HG03280 (cell line): Measurements from ENCODE around the gene SLC22A23.

Experiments used
- ATAC-seq: cut with Tn5 transposase; IDR thresholded peaks from one replicate; pipeline ENCODE4 v1.9.1; 2021; ENCODE audit warnings: mild to moderate bottlenecking, moderate library complexity; ENCODE audit not compliant: unreplicated experiment

The SLC22A23 gene

DNA sequence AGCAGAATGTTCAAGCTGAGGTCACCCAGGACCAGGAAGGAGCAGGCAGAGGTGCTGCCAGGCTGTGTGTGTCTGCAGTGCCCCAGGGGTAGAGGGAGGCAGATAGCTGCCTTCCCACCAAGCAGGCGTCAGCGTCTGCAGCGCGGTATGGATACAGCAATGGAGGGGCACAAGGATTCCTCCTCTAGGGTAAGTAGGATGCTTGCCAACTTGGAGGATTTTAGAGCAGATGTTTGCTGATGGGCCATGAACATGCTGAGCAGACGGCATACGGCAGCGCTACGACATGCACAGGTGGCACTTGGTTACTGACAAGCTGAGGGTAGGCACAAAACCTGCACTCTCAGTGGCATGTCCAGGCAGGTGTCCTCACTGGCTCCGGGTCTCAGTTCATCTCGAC is 150.0 kb downstream of the SLC22A23 start:
- ATAC-seq: no peak

DNA sequence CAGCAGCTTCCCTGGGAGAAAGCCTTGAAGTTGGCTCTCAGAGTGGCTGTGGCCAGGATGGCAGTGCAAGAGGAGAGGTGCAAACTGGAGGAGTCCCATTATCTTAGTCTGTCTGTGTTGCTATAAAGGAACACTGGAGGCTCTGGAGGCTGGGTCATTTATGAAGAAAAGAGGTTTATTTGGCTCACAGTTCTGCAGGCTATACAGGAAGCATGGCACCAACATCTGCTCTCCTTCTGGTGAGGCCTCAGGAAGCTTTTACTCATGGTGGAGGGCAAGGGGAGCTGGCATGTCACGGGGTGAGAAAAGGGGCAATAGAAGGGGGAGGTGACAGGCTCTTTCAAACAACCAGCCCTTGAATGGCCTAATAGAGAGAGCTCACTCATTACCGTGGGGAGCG is 151.0 kb downstream of the SLC22A23 start:
- ATAC-seq: no peak

DNA sequence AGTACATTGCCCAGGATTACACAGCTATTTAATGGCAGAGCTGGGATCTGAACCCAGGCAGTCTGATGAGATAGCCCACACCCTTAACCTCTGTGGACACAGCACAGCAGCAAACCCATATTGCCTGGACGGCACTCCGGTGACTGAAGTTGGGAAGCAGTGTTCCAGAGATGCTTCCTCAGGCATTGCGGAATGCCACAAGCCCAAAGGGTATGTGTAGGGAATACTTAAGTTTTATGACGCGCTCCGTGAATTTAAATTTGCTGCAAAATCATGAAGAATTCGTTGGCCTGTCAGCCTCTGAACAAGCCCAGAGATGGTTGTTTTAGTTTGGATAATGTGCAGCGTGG is 151.7 kb downstream of the SLC22A23 start:
- no peak for ATAC-seq

DNA sequence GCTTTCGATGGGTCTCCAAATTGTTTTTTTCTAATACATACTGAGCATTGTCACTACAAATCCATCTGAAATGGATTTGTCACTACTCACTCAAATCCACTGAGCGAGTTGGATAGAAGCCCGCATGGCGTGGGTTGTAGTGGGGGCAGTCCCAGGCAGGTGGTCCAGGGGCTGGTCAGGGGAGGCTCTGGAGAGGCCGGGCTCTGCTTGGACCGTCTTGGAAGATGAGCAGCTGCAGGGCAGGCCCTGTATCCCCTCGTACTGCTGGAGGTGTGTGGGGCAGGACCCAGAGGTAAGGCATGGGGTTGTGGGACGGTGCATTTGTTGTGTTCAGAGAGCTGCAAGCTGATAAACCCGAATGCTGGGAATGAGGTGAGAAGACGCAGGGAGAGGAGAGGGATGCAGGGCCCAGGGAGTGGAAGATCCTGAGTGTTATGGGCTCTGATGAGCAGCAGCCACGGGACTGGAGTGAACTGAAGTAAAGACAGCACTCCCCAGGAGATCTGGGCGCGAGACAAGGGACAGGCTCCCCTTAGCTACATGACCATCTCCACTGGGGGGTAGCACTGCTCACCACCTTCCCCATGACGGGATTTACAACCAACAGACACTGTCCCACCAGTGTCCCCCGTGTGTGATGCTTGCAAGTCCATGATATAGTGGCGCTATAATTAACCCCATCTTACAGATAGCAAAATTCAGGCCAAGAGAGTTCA is 152.2 kb downstream of the SLC22A23 start:
- no peak for ATAC-seq

DNA sequence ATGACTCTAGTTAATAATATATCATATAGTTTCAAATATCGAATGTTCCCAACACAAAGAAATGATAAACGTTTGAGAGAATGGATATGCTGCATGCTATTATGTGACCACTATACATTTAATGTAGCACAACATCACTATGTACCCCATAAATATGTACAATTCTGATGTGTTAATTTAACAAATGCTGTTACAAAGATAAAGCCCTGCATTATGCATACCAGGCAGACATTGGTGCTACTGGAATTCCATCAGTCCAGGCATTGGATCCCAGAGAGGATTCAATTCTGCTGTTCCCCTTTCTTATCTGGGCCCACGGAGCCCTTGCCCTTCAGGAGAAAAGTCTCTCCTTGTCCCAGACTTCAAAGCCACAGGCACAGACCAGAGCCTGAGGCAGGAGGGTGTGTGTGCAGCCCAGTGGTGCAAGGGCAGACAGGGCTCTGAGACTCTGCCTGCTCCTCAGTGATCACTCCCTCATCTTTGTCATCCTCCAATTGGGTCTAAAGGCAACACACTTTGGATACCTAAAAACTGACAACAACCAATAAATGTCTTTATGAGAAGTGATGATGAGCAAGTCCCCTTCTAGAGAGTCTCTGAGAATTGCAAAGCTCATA is 152.9 kb downstream of the SLC22A23 start:
- ATAC-seq: no peak

DNA sequence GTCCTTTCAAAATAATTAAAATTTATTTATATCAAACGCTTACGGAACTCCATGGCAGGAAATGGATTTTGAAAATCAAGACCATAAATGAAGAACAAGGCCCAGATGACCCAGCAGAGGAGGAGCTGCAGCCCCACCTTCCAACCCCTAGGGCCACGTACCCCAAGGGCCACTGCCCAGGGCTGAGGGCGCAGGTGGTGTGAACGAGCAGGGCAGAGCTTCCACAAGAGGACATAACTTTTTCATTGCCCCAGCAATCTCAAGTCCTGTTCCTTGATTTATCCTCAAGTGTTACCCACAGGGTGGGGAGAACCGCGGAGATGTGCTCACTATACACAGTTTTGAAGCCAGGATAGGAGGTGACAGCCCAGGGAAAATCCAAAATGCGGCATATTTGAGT is 155.3 kb downstream of the SLC22A23 start:
- ATAC-seq: no peak

DNA sequence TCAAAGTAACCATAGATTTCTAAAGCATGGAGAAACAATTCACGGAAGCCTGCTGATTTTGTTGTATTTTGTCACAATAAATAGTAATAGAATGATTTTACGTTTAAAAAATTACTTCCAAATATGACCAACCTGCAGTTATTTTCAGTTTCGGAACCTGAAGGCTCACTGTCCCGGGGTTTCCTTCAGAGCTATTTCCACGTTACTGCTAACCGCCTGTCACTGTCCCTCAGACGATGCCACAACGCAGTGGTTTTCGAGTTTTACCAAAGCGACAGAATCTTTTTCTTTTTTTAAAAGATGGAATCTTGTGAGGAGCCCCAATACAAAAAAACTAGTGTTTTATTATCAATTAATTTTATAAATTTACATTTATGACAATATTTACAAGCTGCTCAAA is 157.6 kb downstream of the SLC22A23 start:
- ATAC-seq: no peak

DNA sequence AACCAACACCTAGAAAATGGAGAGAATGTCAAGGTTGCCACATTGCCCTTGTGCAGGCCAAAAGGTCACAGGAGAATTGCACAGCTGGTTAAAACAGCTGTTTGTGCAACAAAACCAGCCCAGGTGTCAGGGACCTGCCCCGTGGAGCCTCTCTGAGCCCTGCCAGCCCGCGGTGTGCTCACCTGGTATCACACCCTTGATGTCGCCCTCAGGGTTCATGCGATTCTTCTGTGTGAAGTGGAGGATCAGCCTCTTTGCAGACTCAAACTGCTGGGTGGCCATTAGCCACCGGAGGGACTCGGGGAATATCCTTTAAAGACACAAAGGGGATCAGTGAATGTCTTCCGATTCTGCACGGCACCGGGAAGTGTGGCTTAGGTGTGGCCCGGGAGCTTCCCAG is 158.9 kb downstream of the SLC22A23 start:
- ATAC-seq: no peak

DNA sequence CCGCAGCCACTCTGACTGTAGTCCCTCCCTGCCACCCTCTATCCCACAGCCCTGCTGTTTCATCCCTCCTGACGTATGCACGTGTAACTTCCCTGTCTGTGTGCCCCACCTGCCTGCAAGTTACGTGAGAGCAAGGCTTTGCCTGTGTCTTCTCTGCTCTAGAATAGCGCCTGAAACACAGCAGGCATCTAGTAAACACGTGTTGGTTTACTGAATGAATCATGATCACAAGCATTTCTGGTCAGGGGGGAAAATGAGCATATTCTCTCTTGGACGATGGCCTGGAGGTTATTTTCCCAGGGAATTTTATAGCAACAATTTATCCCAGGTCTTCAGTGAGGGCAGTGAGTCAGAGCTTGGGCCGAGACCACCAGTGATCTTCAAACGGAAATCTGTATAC is 159.8 kb downstream of the SLC22A23 start:
- no peak for ATAC-seq

DNA sequence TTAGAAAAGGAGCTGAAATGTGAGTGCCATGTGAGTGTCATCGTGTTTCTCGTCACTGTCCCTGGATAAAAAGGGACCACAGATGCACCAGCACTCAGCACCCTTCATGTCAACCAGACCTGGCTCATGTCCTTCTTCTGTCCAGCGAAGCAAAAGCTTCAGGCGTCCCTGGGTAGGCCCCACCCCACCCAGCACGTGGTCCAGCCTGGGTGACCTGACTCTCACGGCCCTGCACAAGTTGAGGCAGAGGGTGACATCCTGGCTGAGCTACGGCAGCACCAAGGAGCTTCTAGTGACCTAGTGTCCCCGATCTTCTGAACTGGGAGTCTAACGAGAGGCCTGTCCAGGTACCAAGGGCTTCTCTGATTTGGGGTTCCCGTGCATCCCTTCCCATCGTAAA is 160.3 kb downstream of the SLC22A23 start:
- no peak for ATAC-seq

DNA sequence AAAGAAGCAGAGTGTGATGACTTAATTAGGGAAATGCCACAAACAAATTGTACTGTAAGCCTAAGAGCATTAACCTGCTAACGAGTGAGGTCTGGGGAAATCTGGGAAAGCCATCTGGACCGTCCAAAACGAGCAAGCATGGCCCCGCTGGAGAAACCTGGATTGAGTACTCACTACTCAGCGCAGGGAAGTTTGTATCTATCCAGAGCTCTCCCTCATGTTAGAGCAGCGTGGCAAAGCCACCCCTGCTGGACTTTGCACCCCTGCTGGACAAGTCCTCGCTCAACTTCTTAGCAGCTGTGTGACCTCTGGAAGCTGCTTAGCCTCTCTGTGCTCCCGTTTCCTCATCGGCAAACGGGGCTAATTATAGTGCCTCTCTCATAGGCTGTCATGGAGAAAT is 160.8 kb downstream of the SLC22A23 start:
- ATAC-seq: no peak

DNA sequence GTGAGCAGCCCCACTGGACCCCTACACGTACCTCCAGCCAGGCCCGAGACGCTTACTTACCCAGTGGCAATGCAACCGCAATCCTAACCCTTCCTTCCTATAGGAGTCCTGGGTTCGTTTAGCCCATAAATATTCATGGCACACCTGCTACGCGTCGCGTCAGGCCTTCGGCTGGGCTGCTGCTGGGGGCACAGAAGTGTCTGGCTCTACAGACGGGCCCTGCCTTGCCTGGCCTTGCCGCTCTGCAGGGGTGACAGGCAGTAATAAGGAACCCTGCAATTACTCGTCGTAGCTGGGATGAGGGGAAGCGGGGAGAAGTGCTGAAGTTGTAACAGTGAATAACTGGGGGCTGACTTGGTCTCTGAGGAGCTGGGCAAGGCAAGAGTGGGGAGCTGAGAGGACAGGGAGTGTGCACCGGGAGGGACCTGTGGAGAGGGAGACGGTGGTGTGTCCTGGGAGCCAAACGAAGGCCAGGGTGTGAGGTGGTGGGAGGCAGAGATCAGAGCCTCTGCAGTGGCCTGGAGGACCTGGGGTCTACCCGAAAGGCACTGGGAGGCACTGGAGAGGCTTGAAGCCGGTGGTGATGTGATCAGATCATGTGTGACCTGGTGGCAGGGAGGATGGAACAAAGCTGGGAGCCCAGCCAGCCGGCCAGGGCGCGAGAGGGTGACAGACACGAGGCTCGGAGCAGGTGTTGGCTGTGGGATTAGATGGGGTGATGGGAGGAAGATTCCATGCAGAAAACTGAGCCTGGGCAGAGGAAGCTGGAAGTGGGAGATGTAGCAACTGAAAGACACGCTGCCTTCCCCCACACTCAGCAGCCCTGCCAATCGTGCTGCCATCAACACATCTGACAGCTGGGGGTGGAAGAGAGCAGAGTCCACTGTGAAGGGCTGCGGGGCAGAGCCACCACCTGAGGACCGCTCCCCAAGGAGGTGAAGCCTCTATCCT is 161.7 kb downstream of the SLC22A23 start:
- ATAC-seq: no peak

DNA sequence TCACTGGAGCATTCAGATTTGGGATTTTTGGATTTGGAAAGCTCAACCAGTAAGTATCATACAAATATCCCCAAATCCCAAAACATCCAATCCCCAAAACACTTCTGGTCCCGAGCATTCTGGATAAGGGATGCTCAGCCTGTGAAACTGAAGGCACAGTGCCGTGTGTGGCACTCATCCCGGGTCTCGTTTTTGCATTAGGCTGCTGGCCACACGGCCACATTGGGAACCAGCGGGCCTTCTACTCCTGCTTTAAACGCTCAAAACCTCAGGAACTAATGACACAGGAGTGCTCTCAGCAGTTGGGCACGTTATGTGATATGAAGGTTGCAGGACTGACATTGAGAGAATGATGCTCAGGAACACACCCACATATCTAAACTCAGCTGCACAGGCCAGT is 162.5 kb downstream of the SLC22A23 start:
- ATAC-seq: no peak

DNA sequence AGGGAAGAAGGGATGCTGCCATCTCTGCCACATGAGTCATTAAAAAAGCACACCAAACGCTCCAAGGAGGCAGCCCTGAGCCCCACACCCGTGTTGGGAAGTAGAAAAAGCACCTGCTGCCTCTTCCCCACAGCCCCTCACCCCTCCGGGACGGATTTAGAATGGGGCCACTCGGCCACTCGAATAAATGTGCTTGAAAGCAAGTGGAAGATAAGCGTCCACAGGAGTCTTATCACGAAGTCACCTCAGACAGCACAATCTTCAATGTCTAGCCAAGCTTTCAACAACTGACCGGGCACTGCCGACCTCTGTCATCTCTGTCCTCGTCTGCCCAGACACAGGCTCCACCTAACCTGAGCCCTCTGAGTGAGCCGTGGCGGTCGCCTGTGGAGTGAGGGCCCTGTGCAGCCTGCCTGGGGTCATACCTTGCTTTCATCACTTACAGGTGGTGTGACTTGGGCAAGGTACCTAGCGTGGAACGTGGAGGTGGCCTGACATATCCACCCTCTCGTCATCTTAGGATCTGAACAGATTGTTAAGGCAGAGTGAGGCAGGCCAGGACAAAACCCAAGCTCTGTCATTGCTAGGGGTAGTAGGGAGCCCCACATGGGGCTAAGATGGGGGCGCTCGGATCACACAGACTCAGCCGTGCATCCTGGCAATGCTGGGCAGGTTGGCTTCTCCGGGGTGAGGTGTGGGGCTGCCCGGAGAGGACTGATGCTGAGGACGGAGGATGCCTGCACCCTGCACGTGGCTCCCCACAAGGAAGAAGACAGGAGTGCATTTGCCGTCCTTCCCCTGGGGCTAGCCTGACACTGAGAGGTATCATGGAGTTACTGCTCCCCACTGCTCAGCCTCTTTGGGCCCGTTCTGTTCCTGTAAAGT is 163.3 kb downstream of the SLC22A23 start:
- no peak for ATAC-seq

DNA sequence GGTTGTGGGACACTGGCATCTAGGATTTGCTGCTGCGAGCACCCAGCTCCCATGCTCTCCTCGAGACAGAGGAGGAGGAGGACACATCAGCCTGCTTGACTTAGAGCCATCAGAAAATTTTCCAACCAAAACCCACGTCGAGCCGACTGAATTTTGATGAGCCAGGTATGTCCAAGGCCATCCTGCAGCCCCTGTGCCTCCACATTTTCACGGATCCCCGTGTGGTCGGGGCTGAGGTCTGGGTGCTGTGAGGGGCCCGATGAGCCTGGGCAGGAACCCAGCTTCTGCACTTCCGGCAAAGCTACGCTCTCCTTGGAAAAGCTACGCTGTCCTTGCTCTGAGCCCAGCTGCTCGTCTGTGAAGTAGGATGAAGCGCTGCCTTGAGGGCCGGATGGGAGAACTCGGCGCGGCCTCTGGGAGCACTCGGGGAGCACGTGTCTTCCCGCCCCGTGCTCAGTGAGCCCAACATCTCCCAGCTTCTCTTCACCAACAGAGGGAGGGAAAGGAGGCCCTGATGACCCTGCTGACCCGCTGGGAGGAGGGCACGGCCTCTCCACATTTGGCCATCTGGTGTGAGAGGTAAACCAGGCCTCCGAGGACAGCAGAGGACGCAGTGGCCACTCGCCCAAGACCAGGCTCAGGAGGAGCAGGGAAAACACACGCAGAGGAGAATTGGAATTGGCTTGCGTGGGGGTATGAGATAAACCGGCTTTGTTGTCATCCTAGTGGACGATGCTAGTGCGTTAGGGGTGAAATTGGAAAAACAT is 164.2 kb downstream of the SLC22A23 start:
- no peak for ATAC-seq

DNA sequence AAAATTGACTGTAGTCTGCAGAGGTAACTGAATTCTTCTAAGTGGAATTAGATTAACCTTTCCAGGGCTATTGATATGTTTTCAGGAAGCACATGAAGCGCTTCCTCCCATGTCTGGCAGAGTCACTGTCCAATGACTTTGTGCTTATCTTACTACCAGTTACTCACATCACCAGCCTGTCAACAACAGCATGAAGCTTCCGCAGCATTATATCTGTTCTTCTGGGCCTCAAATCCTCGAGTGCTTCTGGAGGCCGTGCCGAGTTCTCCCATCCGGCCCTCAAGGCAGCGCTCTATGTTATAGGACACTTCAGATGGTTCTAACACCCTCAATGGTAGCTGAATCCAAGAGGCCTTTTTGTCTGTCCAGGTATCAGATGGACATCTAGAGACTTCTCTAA is 164.9 kb downstream of the SLC22A23 start:
- no peak for ATAC-seq

DNA sequence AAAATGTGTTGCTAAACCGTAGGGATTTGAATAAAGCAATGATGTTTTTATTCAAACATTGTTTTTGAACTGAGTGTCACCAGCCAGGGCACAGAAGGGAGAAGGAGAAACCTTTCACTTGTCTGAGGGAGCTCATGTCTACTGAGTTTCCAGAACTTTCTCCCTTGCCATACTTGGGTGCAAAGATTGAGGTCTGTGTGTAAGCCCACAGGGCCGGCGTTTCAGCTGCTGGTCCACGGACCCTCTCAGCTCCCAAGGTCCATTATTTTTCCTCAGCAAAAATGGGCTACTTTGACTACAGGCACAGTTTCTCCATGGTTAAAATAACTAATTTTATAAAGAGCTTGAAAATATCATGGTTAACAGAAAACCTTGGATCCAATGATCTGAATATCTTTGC is 165.5 kb downstream of the SLC22A23 start:
- no peak for ATAC-seq

DNA sequence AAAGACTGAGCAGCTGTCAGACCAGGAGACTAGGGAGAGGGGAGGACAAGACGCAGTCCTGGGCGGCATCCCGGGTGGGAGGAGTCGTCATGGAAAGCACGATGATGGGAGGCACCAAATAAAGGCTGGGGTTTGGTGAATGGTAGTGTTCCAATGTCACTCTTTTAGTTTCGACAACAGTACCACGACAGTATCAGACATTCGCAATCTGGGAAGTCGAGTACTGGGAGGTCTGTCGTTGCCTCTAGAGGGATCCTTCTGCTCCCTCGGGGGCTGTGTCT is 166.0 kb downstream of the SLC22A23 start:
- ATAC-seq: no peak

DNA sequence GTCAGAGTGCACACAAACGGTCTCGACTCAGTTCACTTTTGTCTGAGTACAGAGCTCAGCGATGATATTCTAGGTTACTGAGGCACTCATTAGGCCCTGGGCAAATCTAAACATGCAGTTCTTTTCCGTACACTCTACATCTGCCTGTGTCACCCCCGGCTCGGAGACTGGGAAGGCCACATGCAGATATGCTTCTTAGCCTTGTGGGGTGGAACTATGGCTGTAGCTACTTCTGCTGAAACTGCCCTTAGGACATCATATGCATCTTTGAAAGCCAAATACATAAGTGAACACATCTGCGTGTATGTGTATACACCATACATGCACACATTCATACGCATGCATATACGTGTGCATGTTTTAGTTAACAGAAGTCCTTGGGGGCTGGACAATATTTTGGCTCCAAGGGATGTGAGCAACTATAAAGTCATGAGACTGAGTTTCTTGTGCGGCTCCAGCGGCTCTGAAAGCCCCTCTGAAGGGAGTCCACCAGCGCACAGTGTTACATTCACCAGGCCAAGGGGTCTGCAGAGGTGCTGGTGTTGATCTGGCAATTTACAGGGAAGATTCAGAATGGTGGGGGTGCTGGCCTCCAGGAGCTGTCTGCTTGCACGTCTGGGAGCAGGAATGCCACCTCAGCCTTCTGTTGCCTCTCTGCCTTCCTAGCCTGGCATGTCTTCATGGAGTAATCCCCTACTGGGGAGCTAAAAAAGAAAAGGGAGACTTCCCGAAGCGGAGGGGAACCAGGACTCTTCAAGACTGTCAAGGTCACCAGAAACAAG is 166.5 kb downstream of the SLC22A23 start:
- no peak for ATAC-seq

DNA sequence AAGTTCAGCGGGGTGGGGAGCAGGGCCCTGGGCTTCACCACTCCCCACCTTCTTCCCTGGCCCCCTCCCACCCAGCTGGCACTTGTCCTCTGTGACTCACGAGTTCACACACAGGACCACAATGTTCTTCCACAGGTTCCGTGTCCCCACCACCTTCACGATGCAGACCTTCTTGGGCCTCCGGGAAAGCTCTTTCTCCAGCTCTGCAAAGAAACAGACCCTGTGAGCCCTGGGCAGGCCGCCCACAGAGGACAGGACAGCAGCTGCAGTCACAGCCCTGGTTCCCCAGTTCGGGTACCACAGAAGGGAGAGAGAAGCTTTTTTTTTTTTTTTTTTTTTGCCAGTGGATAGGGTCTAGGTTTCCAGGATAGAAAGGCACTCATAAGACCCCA is 167.2 kb downstream of the SLC22A23 start:
- no peak for ATAC-seq
